NCI-H510A treated with DMSO at 0.1 percent for 48 hours (cell line): ENCODE measurements around the gene FAM50B.

ENCODE experiments used
- DNase-seq: peaks from one replicate; lab custom pipeline; 2025; lab: John Stamatoyannopoulos, UW

FAM50B gene

GRCh38 chr6:3873051-3873450 lies 23.9 kb downstream of the FAM50B start:
- DNase-seq, result no peak

GRCh38 chr6:3874069-3874468 lies 24.9 kb downstream of the FAM50B start:
- DNase-seq, result no peak

DNA sequence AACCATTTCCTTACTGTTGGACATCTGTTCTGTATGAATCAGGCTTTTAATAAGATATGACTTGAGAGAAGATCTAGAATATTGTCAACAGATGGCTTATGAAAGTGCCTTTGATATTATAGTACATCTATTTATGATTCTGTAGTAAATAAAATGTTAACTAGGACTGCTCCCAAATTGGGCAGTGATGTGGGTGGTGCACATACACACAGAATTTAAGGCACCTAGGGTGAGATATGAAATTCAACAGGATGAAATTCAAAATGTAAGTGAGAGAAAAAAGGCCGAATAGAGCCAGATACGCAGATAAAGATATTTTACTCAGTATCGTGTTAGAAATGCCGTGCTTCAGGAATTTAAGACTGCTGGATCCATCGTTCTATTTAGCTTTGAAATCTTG lies 26.3 kb downstream of the FAM50B start:
- DNase-seq, result no peak

DNA sequence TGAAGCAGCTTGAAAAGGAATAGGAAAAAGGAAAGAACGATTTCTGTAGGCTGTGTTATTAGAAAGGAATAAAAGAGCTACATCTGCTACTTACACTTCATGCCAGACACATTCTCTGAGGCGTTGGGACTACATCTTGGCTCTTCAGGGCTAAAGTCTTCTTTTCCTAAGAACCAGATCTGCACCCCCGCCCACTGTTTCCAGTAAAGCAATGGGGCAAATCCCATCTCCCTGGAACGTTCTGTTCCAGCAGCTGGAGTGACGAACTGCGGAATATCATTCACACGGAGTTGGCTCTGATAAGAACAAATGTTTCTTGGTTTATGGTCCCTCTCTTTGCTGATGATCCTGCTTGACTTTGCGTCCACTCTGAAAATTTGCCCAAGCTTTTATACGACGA lies 26.9 kb downstream of the FAM50B start:
- DNase-seq, result no peak

DNA sequence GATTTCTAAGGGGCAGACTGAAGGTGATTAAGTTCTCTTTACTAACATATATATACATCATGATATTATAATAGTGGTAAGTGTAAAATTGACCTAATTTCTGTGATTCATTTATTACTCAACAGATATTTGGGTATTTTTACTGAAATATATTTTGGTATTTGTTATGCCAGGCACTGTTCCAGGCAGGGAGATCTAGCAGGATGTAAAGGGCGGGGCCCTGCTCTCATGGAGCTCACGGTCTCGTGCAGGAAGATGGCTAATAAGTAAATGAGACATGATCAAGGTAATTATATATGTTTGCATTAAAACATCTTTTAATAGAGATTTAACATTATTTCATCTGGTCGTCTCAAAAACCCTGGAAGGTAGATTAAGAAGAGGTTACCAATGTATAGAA lies 27.7 kb downstream of the FAM50B start:
- no peak for DNase-seq

- DNase-seq, result no peak
Observed at GRCh38 chr6:3878048-3878666, 29.0 kb downstream of the FAM50B start.

DNA sequence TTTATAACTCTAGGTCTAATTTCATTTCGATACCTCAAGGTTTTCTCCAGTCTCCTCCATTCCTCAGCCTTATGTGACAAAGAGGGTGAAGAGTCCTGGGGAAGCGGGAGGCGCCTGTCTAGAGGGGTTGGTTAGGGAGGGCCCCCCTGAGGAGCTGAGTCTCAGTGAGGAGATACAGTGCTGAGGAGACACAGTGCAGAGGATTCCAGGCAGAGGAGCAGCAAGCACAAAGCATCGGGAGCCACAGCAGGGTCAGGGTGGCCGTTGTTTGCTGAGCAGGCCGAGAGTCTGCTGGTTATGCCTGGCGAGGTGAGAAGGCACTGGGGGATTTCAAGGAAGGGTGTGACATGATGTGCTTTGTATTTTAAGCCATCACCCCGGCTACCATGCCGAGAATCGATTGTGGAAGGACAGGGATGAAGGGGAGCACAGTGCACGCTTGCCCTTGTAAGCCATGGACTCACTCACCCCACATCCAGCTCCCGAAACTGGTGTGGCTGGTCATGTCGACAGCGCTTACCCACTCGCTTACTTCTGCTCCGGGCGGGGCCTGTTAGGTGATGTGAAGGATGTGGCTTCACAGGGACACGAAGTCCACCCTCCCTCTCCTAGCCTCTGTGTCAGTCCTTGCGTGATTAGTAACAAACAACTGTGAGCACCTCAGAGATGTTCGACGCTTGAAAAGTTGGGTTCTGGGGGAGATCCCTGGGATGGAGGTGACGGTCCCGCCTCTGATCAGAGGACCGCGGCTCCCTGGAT lies 30.2 kb downstream of the FAM50B start:
- no peak for DNase-seq

GRCh38 chr6:3881711-3882421 lies 32.7 kb downstream of the FAM50B start:
- DNase-seq, result no peak

DNA sequence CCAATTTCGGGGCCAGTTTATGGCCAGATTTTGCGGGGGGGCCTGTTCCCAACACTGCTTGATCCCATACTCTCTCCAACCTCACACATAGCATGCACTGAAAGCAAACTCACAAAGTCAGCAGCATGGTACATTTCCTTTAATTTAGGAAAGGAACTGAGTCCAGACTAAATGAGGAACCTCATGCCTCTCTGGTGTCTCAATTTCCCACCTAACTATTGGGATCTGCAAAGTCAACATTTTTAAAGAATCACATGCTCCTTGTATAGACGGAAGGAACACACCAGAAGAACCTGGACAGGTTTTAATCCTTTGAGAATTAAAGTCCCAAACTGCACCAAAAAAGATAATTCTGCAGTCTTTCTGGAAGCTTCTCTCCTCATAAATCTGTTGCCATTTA lies 33.3 kb downstream of the FAM50B start:
- DNase-seq, result no peak

GRCh38 chr6:3882866-3883265 lies 33.7 kb downstream of the FAM50B start:
- DNase-seq, result no peak

DNA sequence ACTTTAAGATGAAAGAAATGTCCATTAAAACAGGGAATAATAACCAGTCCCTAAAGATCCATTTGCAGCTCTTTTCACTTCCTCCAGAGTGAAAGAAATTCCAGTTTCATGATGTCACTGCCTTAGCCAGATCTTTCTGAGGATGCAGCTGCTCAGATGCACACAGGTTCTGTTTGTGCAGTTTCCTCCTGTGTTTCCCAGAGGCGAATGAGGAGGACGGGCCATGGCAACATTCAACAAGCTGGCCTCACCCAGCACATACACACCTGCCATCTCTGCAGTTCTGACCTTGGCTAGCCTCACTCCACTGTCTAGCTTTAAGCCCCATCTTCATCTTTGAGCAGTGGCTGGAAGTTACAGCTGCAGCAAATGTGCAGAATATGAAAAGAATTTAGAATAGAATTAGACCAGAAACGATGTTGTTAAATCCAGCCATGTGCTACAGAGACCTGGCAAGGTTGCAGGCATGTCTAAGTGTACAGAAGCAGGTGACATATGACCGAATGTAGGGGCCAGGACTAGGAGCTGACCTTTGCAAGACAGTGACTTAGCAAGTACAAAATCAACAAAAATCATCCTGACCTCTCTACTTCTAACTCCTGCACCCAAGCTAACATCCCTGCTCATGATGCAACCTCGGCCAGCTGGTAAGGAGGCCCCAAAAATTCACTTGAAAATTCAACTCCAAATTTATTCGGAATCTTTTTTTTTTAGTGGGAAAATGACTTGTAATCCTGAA lies 35.0 kb downstream of the FAM50B start:
- DNase-seq, result peak; percentile 23

- DNase-seq, result no peak
Observed at GRCh38 chr6:3885262-3886036, 36.3 kb downstream of the FAM50B start.

GRCh38 chr6:3887150-3887700 lies 38.1 kb downstream of the FAM50B start:
- DNase-seq, result no peak

DNA sequence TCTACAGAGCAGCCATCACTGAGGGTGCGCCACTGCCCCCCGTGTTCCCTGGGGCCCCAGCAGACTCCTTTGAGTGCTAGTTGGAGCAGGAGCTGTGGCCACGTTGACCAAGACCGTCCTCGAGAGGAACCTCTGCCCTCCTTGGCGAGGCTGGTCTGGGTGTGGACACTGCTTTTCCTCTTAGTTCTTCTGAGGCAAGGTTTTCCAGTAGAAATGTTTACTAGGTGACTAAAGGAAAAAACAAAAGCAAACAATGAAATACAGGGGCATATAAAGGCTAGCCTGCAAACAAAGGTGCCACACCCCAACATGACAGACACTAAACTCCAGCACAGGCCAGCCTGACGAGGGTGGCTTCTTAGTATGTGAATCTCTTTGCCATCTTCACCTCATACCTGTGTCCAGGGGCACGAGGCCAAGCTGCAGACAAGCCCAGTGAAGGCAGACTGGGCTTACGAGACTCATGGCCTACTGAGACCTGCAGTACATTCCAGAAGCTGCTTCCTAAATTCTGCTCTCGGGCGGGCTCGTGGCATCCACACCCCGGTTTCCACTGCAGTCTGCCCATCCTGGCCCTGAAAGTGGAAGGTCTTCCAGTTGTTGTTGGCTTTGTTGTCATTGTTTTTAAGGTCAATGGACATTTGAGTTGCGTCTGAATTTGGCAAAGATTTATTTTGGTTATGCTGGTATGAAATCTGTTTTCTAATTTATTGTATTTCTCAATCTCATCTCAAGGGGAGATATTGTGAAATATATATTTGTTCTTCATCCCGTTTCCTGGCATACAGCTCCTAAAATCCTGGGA lies 39.2 kb downstream of the FAM50B start:
- DNase-seq, result no peak

- no peak for DNase-seq
Observed at GRCh38 chr6:3890047-3890446, 40.9 kb downstream of the FAM50B start.

GRCh38 chr6:3891883-3892282 lies 42.7 kb downstream of the FAM50B start:
- DNase-seq, result no peak

DNA sequence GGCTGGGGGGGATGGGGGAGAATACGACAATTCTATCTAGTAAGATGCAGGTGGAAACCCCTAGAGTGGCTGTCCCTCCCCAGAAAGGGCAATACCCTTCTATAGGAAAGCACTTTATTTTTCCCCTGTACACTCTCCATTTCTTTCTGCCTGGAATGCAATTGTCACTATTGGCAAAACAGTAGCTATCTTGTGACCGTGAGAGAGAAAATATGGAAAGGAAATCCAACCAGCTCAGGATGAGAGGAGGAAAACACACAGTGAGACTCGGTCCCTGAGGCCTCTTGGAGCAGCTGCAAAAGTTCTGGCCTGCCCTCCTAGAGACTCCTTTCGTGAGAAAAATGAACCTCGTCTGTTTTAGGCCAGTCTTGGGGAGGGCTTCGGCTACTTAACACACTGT lies 43.4 kb downstream of the FAM50B start:
- DNase-seq, result no peak

DNA sequence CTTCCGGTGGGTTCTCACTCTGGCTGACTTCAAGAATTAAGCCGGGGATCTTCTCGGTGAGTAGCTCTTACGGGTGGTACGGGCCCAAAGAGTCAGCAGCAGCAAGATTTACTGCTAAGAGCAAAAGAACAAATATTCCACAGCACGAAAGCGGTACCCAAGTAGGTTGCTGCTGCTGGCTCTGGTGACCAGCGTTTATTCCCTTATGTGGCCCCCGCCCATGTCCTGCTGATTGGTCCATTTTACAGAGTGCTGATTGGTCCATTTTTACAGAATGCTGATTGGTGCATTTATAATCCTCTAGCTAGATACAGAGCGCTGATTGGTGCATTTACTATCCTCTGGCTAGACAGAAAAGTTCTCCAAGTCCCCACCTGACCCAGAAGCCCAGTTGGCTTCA lies 44.3 kb downstream of the FAM50B start:
- DNase-seq, result no peak

- DNase-seq, result no peak
Observed at GRCh38 chr6:3893917-3894316, 44.7 kb downstream of the FAM50B start.

- DNase-seq, result no peak
Observed at GRCh38 chr6:3894590-3895311, 45.6 kb downstream of the FAM50B start.
